Germinal center (tissue), 1 donor: ENCODE measurements around the gene PNPLA3.

Experiments used
- DNase-seq: peaks from one replicate; pipeline ENCODE4 v3.0.0; 2012; ENCODE audit warnings: mixed read lengths, low spot score

The PNPLA3 gene

DNA sequence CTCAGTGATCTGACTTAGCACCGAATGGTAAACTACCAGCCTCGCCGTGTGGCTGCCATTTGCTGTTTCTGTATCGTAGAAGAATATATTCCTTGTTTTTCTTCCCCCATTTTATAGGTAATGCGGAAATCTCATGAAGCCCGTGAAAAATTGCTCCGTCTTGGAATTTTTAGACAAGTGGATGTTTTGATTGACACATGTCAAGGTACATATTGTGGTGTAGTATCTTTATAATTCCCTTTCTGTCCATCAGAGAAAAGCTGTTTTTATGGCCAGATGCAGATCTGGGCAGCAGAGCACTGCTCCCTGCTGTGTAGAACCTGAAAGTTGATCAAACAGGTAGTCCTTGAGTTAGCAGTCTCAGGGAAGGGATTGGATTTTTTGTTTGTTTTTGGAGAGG lies 45.0 kb downstream of the PNPLA3 start:
- DNase-seq: no peak

DNA sequence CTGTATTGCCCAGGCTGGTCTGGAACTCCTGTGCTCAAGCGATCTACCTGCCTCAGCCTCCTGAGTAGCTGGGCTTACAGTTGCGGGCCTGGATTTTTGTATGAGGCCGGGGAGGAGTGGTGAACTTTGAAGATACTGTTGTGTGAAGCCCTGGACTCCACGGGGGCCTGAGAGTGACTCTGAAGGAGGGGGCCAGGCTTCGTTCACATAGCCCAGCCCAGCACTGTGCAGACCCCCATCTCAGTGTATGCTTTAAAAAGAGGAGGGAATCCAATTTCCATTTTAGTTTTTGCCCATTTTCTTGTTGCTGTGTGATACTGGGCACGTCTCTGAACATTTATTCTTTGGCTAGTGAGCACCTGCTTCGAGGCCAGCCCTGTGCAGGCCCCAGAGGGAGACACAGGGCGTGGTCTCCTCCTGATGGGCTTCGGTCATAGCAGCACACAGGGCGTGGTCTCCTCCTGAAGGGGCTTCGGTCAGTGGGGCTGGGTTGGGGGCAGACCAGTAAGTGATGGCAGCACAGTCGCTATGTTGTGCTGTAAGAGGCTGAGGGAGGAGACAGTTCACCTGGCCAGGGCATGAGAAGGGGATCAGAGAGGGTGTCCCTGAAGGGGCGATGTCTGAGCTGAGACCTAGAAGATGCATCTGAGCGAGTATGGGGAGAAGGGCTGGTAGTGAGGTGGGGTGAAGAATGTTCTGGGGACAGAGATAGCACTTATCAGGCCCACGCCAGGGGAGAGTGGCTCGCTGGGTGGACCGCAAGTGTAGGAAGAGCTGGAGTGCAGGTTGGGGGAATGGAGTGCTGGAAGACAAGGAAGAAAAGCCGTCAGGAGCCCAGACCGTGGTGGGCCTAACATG lies 45.6 kb downstream of the PNPLA3 start:
- no peak for DNase-seq

DNA sequence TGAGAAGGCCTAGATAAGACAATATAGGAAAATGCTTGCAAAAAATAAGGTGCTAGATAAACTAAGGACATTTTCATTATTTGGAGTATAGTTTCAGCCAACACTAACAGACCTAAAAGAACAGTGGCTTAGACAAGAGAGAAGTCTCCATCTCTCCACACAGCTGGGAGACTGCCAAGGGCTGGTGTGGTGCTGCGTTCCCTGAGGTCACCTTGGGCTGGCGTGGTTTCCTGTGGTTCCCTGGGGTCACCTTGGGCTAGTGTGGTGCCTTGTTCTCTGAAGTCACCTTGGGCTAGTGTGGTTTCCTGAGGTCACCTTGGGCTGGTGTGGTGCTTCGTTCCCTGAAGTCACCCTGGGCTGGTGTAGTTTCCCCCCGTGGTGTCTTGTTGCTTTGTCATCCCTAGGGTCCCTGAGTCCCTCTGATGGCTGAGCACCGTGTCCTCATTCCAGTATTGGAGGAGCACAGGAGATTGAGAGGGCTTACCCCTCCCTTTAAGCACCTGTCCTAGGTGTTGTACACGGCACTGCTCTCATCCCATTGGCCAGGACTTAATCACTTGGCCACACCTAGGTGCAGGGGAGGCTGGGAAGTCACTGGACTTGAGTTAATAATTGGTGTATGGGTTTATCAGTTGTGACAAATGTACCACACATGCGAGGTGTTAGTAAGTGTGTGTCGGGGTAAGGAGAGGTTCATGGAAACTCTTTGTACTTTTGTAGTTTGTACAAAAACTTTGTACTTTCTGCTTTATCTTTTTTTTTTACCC lies 46.6 kb downstream of the PNPLA3 start:
- no peak for DNase-seq

DNA sequence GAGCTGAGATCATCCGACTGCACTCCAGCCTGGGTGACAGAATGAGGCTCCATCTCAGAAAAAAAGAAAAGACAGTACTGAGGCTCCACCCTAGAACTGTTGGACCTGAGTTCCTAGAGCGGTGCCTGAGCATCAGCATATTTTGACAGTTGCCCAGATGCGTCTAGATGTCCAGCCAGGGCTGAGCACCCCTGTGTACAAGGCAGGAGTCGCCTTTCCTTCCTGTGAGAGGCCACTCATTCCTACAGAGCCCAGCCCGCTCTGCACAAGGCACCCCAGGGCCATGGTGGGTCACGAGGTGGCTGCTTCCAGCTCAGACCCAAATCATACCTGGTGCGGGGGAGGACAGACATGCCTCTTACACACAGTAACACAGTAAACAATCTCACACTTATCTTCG lies 47.5 kb downstream of the PNPLA3 start:
- no peak for DNase-seq

DNA sequence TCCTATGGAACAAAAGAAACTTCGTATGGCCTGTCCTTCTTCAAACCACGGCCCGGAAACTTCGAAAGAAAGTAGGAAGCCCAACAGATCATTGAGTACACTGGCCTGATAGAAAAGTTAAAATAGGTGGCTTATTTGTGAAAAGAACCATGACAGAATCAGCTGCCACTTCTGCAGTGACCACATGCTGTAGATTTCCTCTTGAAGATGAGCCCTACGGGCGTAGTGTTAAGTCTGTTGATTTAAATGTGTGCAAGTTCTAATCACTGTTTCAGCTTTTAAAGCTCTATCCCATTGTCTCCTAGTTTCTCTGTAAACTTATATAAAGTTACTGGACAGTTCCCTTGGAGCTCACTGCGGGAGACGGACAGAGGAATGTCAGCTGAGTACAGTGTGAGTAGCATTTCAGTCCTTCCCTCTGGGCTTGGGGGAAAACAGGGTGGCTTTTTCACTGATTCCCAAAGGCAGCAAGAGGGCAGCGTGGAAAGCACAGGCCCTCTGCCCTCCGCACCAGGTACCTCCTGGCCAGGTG lies 49.4 kb downstream of the PNPLA3 start:
- no peak for DNase-seq

DNA sequence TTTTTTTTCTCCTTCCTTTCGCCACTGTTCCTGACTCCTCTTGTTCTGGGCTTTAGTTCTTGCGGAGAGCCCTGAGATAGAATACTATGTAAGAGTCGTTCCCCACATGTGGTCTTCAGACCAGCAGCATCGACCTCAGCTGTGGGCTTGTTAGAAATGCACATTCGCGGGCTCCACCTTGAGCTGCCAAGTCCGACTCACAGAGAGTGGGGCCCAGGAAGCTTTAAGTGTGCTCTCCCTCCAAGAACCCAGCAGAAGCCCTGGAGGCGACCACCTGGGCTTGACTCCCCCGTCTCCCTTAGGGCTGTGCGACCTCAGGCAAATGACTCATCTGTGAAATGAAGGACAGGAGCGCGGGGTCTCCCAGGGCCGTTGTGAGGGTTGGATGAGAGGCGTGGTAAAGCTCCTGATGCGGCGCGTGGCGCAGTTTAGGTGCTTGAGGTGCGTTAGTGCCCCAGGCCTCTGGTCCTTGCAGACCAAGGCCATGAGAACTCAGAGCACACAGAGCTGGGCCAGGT lies 50.5 kb downstream of the PNPLA3 start:
- DNase-seq: no peak

DNA sequence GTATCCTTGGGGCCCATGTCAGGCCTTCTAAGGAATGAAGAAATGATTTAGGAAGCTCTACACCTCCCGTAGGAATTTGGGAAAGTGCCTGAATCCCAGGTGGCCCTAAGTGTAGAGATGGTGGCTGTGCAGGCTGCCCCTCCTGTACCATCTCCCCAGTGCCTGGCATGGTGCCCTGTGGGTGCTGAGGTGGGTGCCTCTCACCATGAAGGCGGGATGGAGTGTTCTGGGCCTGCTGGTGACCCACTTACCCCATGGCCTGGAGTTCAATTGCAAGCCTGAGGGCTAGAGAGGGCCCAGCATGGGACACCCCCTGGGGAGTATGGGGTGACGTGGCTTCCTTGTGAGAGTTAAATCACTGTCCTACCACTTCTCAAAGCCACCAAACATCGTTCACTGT lies 51.4 kb downstream of the PNPLA3 start:
- DNase-seq: no peak

DNA sequence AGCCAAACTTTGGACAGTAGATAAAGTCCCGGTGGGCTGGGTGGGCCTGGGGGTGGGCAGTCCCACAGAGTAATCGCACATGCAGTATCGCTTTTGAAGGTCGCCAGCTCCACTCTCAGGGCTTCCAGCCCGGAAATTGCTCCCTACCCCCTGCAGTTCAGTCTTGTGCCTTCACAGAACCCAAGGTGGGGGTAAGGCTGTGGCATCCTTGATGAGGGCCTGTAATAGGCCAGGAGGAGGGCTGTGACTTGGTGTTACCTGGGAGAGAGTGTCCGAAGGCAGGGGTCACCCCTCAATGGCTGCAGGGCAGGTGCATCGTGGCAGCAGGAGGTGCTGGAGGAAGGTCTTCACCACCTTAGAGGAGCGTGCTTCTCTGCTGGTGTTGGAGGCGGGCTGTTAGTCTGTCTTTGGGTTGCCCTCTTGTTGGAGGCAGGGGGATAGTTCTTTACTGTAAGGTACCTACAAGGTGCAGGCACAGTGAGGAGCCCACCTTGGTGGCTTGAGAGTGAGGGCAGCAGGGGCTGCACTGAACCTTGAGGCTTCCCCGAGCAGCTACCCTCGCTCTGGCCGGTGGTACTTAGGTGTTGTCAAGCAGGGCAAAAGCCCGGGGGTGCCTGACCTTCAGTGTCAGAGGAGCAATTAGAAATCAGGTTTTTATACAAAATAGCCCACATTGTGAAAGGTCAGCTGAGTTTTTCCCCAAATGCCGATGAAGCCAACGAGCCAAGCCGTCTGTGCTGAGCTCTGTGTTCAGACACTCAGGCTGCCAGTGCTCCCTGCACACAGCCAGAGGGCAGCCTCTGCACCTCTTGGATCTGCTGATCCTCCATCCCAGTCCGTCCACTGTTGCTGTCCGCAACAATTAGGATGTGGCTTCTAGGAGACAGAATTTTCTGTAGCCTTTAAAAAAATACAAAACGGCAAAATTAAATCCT lies 53.5 kb downstream of the PNPLA3 start:
- DNase-seq: no peak

DNA sequence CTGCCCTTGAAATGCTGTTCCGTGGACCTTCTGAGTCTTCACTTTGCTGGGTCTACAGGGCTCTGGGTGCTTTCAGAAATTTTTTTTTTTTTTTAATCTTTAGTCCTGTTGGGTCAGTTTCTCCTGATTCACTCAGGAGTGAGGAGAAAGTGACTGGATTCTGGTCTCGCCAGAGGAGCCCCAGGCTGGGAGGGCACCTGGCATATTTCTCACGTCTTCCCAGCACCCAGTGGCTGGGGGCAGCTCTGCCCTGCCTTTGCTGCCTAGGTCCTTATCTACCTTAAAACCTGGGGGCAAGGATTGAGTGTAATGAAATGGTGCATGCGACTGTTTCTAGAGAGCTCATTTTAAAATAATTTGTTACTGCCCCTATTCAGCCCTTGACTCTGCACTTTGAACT lies 55.0 kb downstream of the PNPLA3 start:
- DNase-seq: no peak

DNA sequence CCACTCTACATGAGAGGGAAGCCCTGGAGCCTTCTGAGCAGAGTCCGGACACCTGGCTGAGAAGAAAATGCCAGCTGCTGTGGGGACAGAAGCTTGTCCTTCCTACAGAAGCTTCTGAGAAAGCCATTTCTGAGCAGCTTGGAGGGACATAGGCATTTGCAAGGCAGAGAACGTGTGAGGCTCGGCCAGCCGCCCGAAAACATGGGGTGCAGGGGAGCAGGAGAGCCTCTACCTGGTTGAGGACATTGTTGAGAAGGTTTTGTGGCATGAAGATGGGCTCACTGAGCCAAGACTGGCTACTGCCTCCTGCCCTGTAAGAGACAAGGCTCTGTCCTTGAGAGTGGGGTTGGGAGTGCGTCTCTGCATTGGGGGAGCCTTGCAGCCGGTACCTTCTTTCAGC lies 57.0 kb downstream of the PNPLA3 start:
- no peak for DNase-seq

DNA sequence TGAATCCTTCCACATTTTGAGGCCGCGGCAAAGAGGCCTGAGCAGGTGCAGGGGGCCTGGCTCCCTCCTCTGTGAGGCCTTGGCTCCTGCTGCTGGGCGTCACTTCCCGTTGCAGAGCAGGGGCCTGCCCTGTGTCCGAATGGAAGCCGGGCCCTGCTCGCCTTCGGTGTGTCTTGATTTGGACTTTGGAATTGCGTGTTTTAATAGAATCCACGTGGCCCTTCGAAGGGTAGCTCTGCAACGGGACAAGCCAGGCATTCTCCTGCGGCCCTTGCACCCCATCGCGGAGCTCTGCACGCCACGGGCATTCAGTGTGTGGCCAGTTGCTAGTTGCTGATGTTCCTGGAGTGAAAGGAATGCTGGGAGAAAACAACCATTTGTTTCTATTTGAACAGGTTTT lies 57.4 kb downstream of the PNPLA3 start:
- no peak for DNase-seq

DNA sequence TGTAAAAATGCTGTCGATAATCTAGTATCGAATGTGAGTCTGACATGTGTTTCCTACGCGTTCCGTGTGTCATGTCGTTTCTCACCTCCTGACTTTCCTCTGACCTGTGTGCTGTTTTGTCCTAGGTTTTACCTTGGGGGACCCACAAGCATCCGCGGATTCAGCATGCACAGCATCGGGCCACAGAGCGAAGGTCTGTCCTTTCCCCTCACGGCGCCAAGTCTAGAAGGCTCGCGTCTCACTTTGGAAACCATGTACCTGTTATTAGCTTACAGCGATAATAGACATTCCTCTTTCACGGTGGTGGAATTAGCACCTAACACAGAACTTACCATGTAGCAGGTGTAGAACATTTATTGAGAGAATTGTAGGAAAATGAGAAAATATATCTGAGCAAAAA lies 60.2 kb downstream of the PNPLA3 start:
- no peak for DNase-seq

DNA sequence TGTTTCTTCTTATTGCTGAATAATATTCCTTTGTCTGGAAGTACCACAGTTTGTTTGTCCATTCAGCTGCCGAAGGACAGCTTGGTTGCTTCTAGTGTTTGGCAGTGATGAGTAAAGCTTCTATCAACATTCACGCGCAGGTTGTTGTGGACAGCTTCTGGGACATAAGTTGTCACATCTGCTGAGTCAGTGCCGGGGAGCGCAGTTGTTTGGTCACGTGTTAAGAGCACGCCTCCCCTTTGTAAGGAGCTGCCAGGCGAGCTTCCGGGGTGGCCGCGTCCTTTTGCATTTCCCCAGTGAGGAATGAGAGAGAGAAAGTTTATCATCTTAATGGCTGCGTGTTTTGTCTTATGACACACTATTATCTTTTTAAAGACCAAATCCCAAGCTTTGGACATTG lies 61.9 kb downstream of the PNPLA3 start:
- DNase-seq: no peak

DNA sequence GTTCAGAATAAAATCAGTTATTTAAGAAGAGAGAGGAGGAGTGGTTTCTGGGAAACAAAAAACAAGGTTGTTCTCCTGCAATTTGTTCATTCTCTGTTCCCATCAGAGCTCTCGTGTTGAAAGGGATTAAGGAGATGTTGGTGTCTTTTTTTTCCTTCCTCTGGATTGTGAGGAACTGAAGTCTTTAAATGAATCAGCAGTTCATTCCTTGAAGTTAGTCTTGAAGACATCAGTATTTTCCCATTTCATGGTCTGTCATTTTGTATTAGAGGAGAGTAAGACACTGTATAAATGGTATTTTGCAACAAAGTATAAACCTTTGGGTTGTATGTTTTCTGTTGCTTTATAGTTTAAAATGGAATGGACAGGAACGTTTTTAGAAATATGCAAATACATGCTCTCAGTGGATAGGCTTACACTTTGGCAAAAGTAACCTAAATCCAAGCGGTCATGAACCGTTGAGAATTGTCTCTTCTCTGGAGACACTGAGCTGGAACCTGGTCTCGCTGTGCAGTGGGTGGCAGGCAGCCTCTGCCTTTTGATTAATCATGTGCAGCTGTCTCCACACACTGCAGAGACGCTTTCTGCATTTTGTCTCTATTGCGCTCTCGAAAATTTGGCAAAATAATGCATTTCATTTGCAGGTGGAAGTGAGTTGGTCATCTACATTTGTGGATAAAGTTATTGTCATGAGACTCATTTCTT lies 64.7 kb downstream of the PNPLA3 start:
- no peak for DNase-seq

DNA sequence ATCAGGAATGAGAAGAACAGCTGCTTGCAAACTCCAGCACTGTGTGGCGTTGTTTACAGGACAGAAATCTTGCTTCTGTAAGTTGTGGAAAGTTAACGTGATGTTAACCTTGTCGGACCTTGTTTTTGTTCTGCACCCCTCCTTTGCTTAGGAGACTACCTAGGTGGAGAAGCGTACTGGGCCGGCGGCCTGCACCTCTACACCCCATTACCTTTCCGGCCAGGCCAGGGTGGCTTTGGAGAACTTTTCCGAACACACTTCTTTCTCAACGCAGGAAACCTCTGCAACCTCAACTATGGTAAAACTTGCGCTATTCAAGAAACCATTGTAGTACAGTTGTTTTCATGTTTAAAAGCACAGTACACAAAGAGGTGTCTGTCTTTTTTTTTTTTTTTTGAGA lies 65.4 kb downstream of the PNPLA3 start:
- no peak for DNase-seq

DNA sequence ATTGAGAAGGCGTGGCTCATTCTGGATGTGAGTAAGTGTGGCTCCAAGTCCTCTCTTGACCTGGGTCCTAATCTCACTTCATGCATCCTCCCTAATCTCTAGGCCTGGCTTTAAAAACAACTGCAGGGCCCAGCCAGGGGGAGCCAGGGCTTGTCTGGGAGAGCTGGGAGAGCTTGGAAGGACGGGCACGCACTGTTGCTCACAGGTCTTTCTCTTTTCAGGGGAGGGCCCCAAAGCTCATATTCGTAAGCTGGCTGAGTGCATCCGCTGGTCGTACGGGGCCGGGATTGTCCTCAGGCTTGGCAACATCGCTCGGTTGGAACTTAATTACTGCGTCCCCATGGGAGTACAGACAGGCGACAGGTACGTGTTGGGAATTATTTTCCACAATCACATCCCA lies 66.4 kb downstream of the PNPLA3 start:
- no peak for DNase-seq

DNA sequence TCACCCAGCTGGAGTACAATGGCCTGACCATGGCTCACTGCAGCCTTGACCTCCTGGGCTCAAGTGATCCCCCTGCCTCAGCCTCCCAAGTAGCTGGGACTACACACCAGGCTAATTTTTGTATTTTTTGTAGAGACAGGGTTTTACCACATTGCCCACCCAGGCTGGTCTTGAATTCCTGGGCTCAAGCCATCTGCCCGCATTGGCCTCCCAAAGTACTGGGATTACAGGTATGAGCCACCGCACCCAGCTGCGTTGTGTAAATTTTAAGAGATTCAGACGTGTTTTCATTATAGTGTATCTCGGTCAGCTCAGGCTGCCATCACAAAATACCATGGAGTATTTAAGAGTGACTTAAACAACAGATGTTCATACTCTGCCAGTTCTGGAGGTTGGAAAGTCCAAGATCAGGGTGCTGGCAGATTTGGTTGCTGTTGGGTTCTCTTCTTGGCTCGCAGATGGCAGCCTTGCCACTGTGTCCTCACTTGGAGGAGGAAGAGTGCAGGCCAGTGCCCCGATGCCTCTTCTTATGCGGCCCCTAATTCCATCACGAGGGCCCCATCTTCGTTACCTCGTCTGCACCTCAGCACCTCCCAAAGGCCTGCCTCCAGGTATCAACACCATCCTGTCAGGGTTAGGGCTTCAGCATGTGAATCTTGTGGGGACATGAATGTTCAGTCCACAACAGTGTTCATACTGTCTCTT lies 67.9 kb downstream of the PNPLA3 start:
- no peak for DNase-seq

DNA sequence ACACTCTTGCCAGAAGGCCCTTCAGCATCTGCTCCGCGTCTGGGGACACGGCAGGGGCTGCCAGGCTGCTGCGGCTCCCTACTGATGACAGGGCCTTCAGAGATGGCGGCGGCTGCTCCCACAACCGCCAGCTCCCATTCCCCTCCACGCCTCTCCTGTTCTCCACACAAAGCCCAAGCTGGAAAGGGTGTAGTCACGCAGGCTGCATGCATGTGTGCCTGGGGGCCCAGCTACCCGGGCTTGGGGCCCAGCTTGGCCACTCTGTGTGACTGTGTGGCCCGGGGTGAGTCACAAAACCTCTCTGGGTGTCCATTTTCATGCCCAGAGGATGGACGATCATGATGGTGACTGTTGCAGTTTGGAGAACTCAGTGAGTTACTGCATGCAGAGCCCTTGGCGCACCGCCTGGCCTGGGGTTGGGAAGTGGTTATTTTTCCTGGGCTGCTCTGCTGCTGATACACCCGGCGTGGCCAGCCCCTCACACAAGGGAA lies 68.8 kb downstream of the PNPLA3 start:
- DNase-seq: no peak

DNA sequence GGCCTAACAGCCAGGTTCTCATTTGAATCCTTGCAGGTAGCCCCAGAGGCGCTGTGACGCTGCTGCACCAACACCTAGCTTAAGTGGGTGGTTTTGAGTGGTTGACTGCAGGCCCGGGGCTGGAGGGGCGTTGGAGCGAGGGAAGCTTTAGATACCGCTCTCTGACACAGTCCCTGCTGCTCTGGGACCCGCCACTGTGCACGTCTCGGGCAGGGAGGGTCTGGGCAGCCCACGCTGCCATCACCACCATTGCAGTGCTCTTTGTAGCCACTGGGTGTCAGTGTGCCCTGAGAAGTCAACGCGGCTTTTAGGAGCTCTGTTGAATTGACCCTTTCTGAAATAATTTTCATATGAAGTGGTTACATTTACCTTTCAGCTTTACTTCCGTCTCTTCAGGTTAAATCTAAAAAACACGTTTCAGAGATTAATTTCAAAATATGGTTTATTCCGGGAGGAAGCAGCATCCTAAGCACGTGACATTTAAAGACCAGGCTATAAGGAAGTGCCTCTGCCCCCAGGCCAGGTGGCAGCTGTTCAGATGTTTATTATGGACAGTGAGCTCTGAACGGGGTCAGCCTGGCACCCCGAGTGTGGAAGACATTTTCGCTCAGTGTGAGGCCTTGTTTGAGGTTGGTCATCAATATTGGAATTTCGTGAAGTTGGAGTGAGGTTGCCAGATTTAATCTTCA lies 69.6 kb downstream of the PNPLA3 start:
- DNase-seq: peak; percentile 79

DNA sequence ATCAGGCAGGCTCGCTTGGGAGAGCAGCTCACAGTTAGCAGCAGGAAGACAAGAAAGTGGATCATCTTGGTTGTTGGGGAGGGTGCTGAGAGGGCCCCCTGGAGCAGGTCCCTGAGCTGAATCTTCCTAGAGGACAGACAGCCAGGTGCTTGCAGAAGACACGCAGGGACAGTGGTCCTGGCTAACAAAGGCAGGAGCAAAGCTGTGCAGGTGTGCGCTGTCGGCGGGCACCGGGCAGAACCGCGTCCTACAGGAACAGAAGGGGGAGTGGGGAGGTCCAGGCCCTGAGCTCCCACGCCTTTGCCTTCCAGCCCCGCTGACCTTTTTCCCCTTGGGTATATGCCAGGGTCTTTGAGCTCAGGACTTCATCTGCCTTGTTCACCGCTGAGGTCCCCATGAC lies 70.4 kb downstream of the PNPLA3 start:
- DNase-seq: no peak
